CD8-positive, alpha-beta memory T cell (primary cell): ENCODE measurements around the gene CHURC1. TPM values are rescaled to one million over a fixed set of nuclear protein-coding genes. Genes with fewer than 3 reads are reported as not detected.

Experiments
- CTCF ChIA-PET: fragments of 350-600 bp; sonication (Branson Sonifier 250); formaldehyde crosslinking; loops from one replicate; lab custom pipeline; 2021; ENCODE audit warnings: antibody characterized with exemption; lab: Charles Lee
- POLR2A ChIA-PET: fragments of 350-600 bp; sonication (Branson Sonifier 250); formaldehyde crosslinking; loops from one replicate; lab custom pipeline; 2021; ENCODE audit warnings: antibody characterized with exemption; lab: Charles Lee
- DNase-seq, 5 donors: peaks; one replicate each; pipeline versions ENCODE4 v3.0.0 to v3.0.0-alpha.2; 2020 to 2022; ENCODE audit warnings: mixed read lengths in 1 of 5
- H3K27ac ChIP-seq: one replicate; pipeline ENCODE4 v1.7.0; 2013; ENCODE audit warnings: low read depth, mild to moderate bottlenecking, low read length, moderate library complexity
- H3K27me3 ChIP-seq: 2 replicates; pipeline ENCODE4 v1.7.0; 2013; ENCODE audit warnings: low read length, mild to moderate bottlenecking; ENCODE audit not compliant: insufficient read depth, poor library complexity, severe bottlenecking
- H3K36me3 ChIP-seq: 2 replicates; pipeline ENCODE4 v1.7.0; 2013; ENCODE audit warnings: mild to moderate bottlenecking, low read length, moderate library complexity; ENCODE audit not compliant: insufficient read depth
- H3K4me1 ChIP-seq: 2 replicates; pipeline ENCODE4 v1.7.0; 2013; ENCODE audit warnings: mild to moderate bottlenecking, low read length, moderate library complexity; ENCODE audit not compliant: insufficient read depth
- H3K4me3 ChIP-seq: 2 replicates; pipeline ENCODE4 v1.7.0; 2013; ENCODE audit warnings: mild to moderate bottlenecking, low read length
- H3K9me3 ChIP-seq: 2 replicates; pipeline ENCODE4 v1.7.0; 2013; ENCODE audit warnings: mild to moderate bottlenecking, low read length
- H3K27ac Mint-ChIP-seq, 8 donors: one replicate each; pipeline ENCODE4 v1.8.0; 2020 to 2021; ENCODE audit warnings: mixed read lengths in 8 of 8, mild to moderate bottlenecking in 6 of 8, inconsistent platforms in 3 of 8, moderate library complexity in 3 of 8
- H3K27me3 Mint-ChIP-seq, 2 donors: one replicate each; pipeline ENCODE4 v1.8.0; 2020 to 2021; ENCODE audit warnings: mixed read lengths in 2 of 2, mild to moderate bottlenecking in 1 of 2, moderate library complexity in 1 of 2
- H3K36me3 Mint-ChIP-seq, 3 donors: one replicate each; pipeline ENCODE4 v1.8.0; 2020 to 2021; ENCODE audit warnings: mixed read lengths in 3 of 3, inconsistent platforms in 1 of 3, mild to moderate bottlenecking in 1 of 3
- H3K4me1 Mint-ChIP-seq, 3 donors: one replicate each; pipeline ENCODE4 v1.8.0; 2020 to 2021; ENCODE audit warnings: mixed read lengths in 3 of 3, inconsistent platforms in 1 of 3, mild to moderate bottlenecking in 1 of 3
- H3K4me3 Mint-ChIP-seq, 7 donors: one replicate each; pipeline ENCODE4 v1.8.0; 2020 to 2021; ENCODE audit warnings: mixed read lengths in 7 of 7, mild to moderate bottlenecking in 6 of 7, moderate library complexity in 4 of 7, inconsistent platforms in 2 of 7
- H3K9me3 Mint-ChIP-seq, 5 donors: one replicate each; pipeline ENCODE4 v1.8.0; 2020 to 2022; ENCODE audit warnings: mixed read lengths in 5 of 5, mild to moderate bottlenecking in 3 of 5, moderate library complexity in 2 of 5, inconsistent platforms in 1 of 5
- polyA plus RNA-seq: library from polyadenylated mRNA; unstranded; fragments of 300-500 nt; fragmentation: Illumina TruSeq; gene quantifications from one replicate; pipeline ENCODE4 v1.2.3, GENCODE V29; 2021
- total RNA-seq, 2 experiments: library from RNA; stranded (reverse); gene quantifications; one replicate each; pipeline ENCODE4 v1.2.3, GENCODE V29; 2021

Gene CHURC1
- total and polyA plus RNA-seq, 3 experiments from 2014 or later: 44.0 to 171 (median 54.8) TPM

- Histone ChIP-seq H3K4me3 (no peak overlapping the region), H3K36me3 (no peaks in the 10 kb centered on the region), H3K9me3 (no peaks in the 10 kb centered on the region), H3K27ac (no peak overlapping the region), H3K4me1 (no peaks in the 10 kb centered on the region), H3K27me3 (no peaks in the 10 kb centered on the region)
- no peak overlapping the region for H3K27ac Mint-ChIP-seq
- H3K27me3 Mint-ChIP-seq: peaks cover 13 to 40% of the 10 kb centered on the region in 2 donors
- H3K9me3 Mint-ChIP-seq: no peaks in the 10 kb centered on the region
- ChIA-PET CTCF (interaction anchor here (5.4 kb wide), 1 partner anchor 65 kb away, joined by 95 read pairs; no protein-coding TSS in a partner anchor), POLR2A (no interaction called here)
- no peak overlapping the region for H3K4me3 Mint-ChIP-seq
- DNase-seq: no peak
- H3K36me3 Mint-ChIP-seq: peaks cover 0 to 1% (median 0%) of the 10 kb centered on the region in 3 donors
- H3K4me1 Mint-ChIP-seq: no peaks in the 10 kb centered on the region
Observed at GRCh38 chr14:64889352-64889751, 24.9 kb upstream of the CHURC1 start.

GRCh38 chr14:64891173-64891838 is 22.9 kb upstream of the CHURC1 start:
- ChIA-PET POLR2A (interaction anchor here (1.4 kb wide), 2 partner anchors 9 to 68 kb away, joined by 4 to 5 read pairs; no protein-coding TSS in a partner anchor), CTCF (interaction anchor here (0.6 to 5.4 kb wide), 35 partner anchors 9 to 255 kb away, joined by 3 to 95 read pairs (median 4); partner anchors contain the start of genes CHURC1, FNTB and SPTB)
- no peaks in the 10 kb centered on the region for H3K9me3 Mint-ChIP-seq
- H3K4me1 ChIP-seq: no peaks in the 10 kb centered on the region
- H3K27me3 ChIP-seq: no peaks in the 10 kb centered on the region
- peaks cover 11 to 26% of the 10 kb centered on the region in 2 donors for H3K27me3 Mint-ChIP-seq
- no peaks in the 10 kb centered on the region for H3K9me3 ChIP-seq
- no peak overlapping the region for H3K4me3 Mint-ChIP-seq
- no peak overlapping the region for H3K27ac ChIP-seq
- H3K27ac Mint-ChIP-seq: peak overlapping the region in 1 of 8 donors; percentile 21
- no peaks in the 10 kb centered on the region for H3K36me3 Mint-ChIP-seq
- DNase-seq: no peak
- H3K4me1 Mint-ChIP-seq: no peaks in the 10 kb centered on the region
- H3K4me3 ChIP-seq: no peak overlapping the region
- no peaks in the 10 kb centered on the region for H3K36me3 ChIP-seq

GRCh38 chr14:64891839-64892375 is 22.3 kb upstream of the CHURC1 start:
- Mint-ChIP-seq H3K27me3 (peaks cover 11 to 22% of the 10 kb centered on the region in 2 donors), H3K27ac (no peak overlapping the region), H3K4me3 (no peak overlapping the region), H3K36me3 (no peaks in the 10 kb centered on the region), H3K4me1 (no peaks in the 10 kb centered on the region), H3K9me3 (no peaks in the 10 kb centered on the region)
- Histone ChIP-seq H3K36me3 (no peaks in the 10 kb centered on the region), H3K27ac (no peak overlapping the region), H3K4me1 (no peaks in the 10 kb centered on the region), H3K4me3 (no peak overlapping the region), H3K9me3 (no peaks in the 10 kb centered on the region), H3K27me3 (no peaks in the 10 kb centered on the region)
- DNase-seq: peak in 3 of 5 donors; percentile 8 to 53 (median 32)
- CTCF ChIA-PET: interaction anchor here (0.6 to 5.4 kb wide), 37 partner anchors 9 to 256 kb away, joined by 3 to 95 read pairs (median 4); partner anchors contain the start of genes CHURC1, FNTB and SPTB
- POLR2A ChIA-PET: interaction anchor here (1.4 kb wide), 2 partner anchors 10 to 69 kb away, joined by 4 to 5 read pairs; no protein-coding TSS in a partner anchor

- Histone ChIP-seq H3K9me3 (no peaks in the 10 kb centered on the region), H3K4me1 (no peaks in the 10 kb centered on the region), H3K27me3 (no peaks in the 10 kb centered on the region), H3K27ac (no peak overlapping the region), H3K36me3 (no peaks in the 10 kb centered on the region), H3K4me3 (no peak overlapping the region)
- Mint-ChIP-seq H3K4me1 (no peaks in the 10 kb centered on the region), H3K9me3 (no peaks in the 10 kb centered on the region), H3K27ac (no peak overlapping the region), H3K36me3 (no peaks in the 10 kb centered on the region), H3K4me3 (no peak overlapping the region), H3K27me3 (peaks cover 5 to 23% of the 10 kb centered on the region in 2 donors)
- POLR2A ChIA-PET: no interaction called here
- no peak for DNase-seq
- CTCF ChIA-PET: interaction anchor here (2.4 kb wide), 1 partner anchor 8 kb away, joined by 14 read pairs; no protein-coding TSS in a partner anchor
Observed at GRCh38 chr14:64899958-64900357, 14.3 kb upstream of the CHURC1 start.

GRCh38 chr14:64906022-64906421 is 8.2 kb upstream of the CHURC1 start:
- Histone ChIP-seq H3K27ac (no peak overlapping the region), H3K27me3 (no peaks in the 10 kb centered on the region), H3K9me3 (no peaks in the 10 kb centered on the region), H3K4me3 (no peak overlapping the region), H3K4me1 (no peaks in the 10 kb centered on the region), H3K36me3 (no peaks in the 10 kb centered on the region)
- H3K27ac Mint-ChIP-seq: no peak overlapping the region
- no peak overlapping the region for H3K4me3 Mint-ChIP-seq
- no peak for DNase-seq
- peaks cover 5 to 55% of the 10 kb centered on the region in 2 donors for H3K27me3 Mint-ChIP-seq
- ChIA-PET POLR2A (no interaction called here), CTCF (interaction anchor here (3.6 kb wide), 1 partner anchor 14 kb away, joined by 19 read pairs; no protein-coding TSS in a partner anchor)
- no peaks in the 10 kb centered on the region for H3K36me3 Mint-ChIP-seq
- H3K4me1 Mint-ChIP-seq: no peaks in the 10 kb centered on the region
- no peaks in the 10 kb centered on the region for H3K9me3 Mint-ChIP-seq

GRCh38 chr14:64910847-64911495 is 3.3 kb upstream of the CHURC1 start:
- Mint-ChIP-seq H3K27me3 (peaks cover 2 to 35% of the 10 kb centered on the region in 2 donors), H3K4me1 (peaks cover 18 to 24% (median 21%) of the 10 kb centered on the region in 3 donors), H3K4me3 (no peak overlapping the region), H3K36me3 (peaks cover 0 to 12% (median 3%) of the 10 kb centered on the region in 3 donors), H3K9me3 (peaks cover 0 to 3% (median 0%) of the 10 kb centered on the region in 5 donors), H3K27ac (peak overlapping the region in 2 of 8 donors; percentile 13 to 35)
- no peak overlapping the region for H3K4me3 ChIP-seq
- H3K9me3 ChIP-seq: no peaks in the 10 kb centered on the region
- no peaks in the 10 kb centered on the region for H3K36me3 ChIP-seq
- H3K4me1 ChIP-seq: peaks cover 16% of the 10 kb centered on the region
- no peak for DNase-seq
- H3K27me3 ChIP-seq: no peaks in the 10 kb centered on the region
- CTCF ChIA-PET: interaction anchor here (0.7 to 1.3 kb wide), 5 partner anchors 19 to 75 kb away, joined by 3 to 6 read pairs (median 3); no protein-coding TSS in a partner anchor
- H3K27ac ChIP-seq: no peak overlapping the region
- POLR2A ChIA-PET: no interaction called here

GRCh38 chr14:64912261-64912660 is 2.0 kb upstream of the CHURC1 start:
- POLR2A ChIA-PET: no interaction called here

More at GRCh38 chr14:64912261-64912660, 2.0 kb upstream of the CHURC1 start:
- H3K27ac ChIP-seq: no peak overlapping the region
- H3K9me3 Mint-ChIP-seq: peaks cover 0 to 3% (median 0%) of the 10 kb centered on the region in 5 donors
- peaks cover 1 to 13% (median 3%) of the 10 kb centered on the region in 3 donors for H3K36me3 Mint-ChIP-seq
- peak overlapping the region in 5 of 8 donors; percentile 15 to 87 (median 63) for H3K27ac Mint-ChIP-seq
- H3K27me3 ChIP-seq: no peaks in the 10 kb centered on the region
- peak overlapping the region in 1 of 7 donors; percentile 57 for H3K4me3 Mint-ChIP-seq
- H3K36me3 ChIP-seq: no peaks in the 10 kb centered on the region
- H3K4me1 ChIP-seq: peaks cover 27% of the 10 kb centered on the region
- H3K4me1 Mint-ChIP-seq: peaks cover 29 to 33% (median 32%) of the 10 kb centered on the region in 3 donors
- peak in 1 of 5 donors; percentile 12 for DNase-seq
- H3K27me3 Mint-ChIP-seq: peaks cover 2 to 26% of the 10 kb centered on the region in 2 donors
- H3K4me3 ChIP-seq: no peak overlapping the region
- CTCF ChIA-PET: no interaction called here
- H3K9me3 ChIP-seq: no peaks in the 10 kb centered on the region
